GM19025 (cell line): Measurements from ENCODE around the gene EXD1.

Source experiments
- ATAC-seq: cut with Tn5 transposase; IDR thresholded peaks from one replicate; pipeline ENCODE4 v1.9.1; 2021; ENCODE audit warnings: mild to moderate bottlenecking, low read depth, moderate library complexity; ENCODE audit not compliant: unreplicated experiment

The EXD1 gene

GRCh38 chr15:41233367-41233771, 2.8 kb upstream of the EXD1 start:
- ATAC-seq: no peak

- peak; percentile 33 for ATAC-seq
These were observed 1.1 kb upstream of the EXD1 start for GRCh38 chr15:41231422-41232226.

- no peak for ATAC-seq
These were observed 260 bp downstream of the EXD1 start for GRCh38 chr15:41230345-41230649.

GRCh38 chr15:41219381-41219780, 11.2 kb downstream of the EXD1 start:
- ATAC-seq: no peak

GRCh38 chr15:41218851-41219250, 11.7 kb downstream of the EXD1 start:
- no peak for ATAC-seq

GRCh38 chr15:41215708-41216107, 14.8 kb downstream of the EXD1 start:
- ATAC-seq: no peak

- ATAC-seq: no peak
These were observed 22.7 kb downstream of the EXD1 start for GRCh38 chr15:41207687-41208448.

GRCh38 chr15:41205315-41205714, 25.2 kb downstream of the EXD1 start:
- no peak for ATAC-seq

GRCh38 chr15:41203395-41203794, 27.2 kb downstream of the EXD1 start:
- ATAC-seq: no peak

GRCh38 chr15:41199470-41199869, 31.1 kb downstream of the EXD1 start:
- ATAC-seq: no peak

GRCh38 chr15:41194444-41194843, 36.1 kb downstream of the EXD1 start:
- ATAC-seq: no peak

GRCh38 chr15:41183581-41183980, 47.0 kb downstream of the EXD1 start:
- no peak for ATAC-seq

GRCh38 chr15:41182266-41182665, 48.3 kb downstream of the EXD1 start:
- ATAC-seq: no peak

- no peak for ATAC-seq
These were observed 50.3 kb downstream of the EXD1 start for GRCh38 chr15:41180206-41180789.

- no peak for ATAC-seq
These were observed 60.8 kb downstream of the EXD1 start for GRCh38 chr15:41169781-41170180.

- no peak for ATAC-seq
These were observed 61.5 kb downstream of the EXD1 start for GRCh38 chr15:41169086-41169485.

- no peak for ATAC-seq
These were observed 68.8 kb downstream of the EXD1 start for GRCh38 chr15:41161736-41162135.

GRCh38 chr15:41161336-41161735, 69.2 kb downstream of the EXD1 start:
- ATAC-seq: no peak

- no peak for ATAC-seq
These were observed 69.8 kb downstream of the EXD1 start for GRCh38 chr15:41160639-41161315.

- ATAC-seq: no peak
These were observed 76.1 kb downstream of the EXD1 start for GRCh38 chr15:41154412-41154811.

GRCh38 chr15:41153733-41154132, 76.8 kb downstream of the EXD1 start:
- no peak for ATAC-seq
